OCI-LY3 (cell line): ENCODE data around the gene C1orf52.

Experiments used
- H2AFZ ChIP-seq: fragments of 200-600, 300-600 bp; shearing (Covaris generic); 2 replicates; pipeline ENCODE4 v1.6.0; 2014; ENCODE audit warnings: antibody characterized with exemption, low read depth, low read length
- H3K27ac ChIP-seq: fragments of 200-600, 300-600 bp; sonication (generic); 2 replicates; pipeline ENCODE4 v1.5.1; 2014; ENCODE audit warnings: mild to moderate bottlenecking, low read length, moderate library complexity, mixed read lengths
- H3K27me3 ChIP-seq: fragments of 200-600, 300-600 bp; sonication (generic); 2 replicates; pipeline ENCODE4 v1.6.1; 2014; ENCODE audit warnings: low read depth, low read length, mixed read lengths
- H3K36me3 ChIP-seq: fragments of 200-600, 300-600 bp; sonication (generic); replicated peaks from 2 replicates; pipeline ENCODE3; 2014; ENCODE audit warnings: low read depth, low read length, mixed read lengths
- H3K4me1 ChIP-seq: fragments of 300-600, 200-600 bp; sonication (generic); 2 replicates; pipeline ENCODE4 v1.6.1; 2014; ENCODE audit warnings: low read length, mixed read lengths
- H3K4me2 ChIP-seq: fragments of 200-600, 300-600 bp; sonication (generic); 2 replicates; pipeline ENCODE4 v1.6.1; 2014; ENCODE audit warnings: low read length, mixed read lengths
- H3K4me3 ChIP-seq: fragments of 300-600, 200-600 bp; sonication (generic); 2 replicates; pipeline ENCODE4 v1.5.1; 2014; ENCODE audit warnings: antibody characterized with exemption, mild to moderate bottlenecking, low read length, moderate library complexity
- H3K79me2 ChIP-seq: fragments of 300-600, 200-600 bp; shearing (Covaris generic); 2 replicates; pipeline ENCODE4 v1.6.1; 2014; ENCODE audit warnings: mild to moderate bottlenecking, low read length, mixed read lengths
- H3K9ac ChIP-seq: fragments of 300-600, 200-600 bp; shearing (Covaris generic); 2 replicates; pipeline ENCODE4 v1.6.0; 2014; ENCODE audit warnings: mild to moderate bottlenecking, low read length, moderate library complexity
- H3K9me3 ChIP-seq: fragments of 200-600, 300-600 bp; shearing (Covaris generic); 2 replicates; pipeline ENCODE4 v1.6.1; 2014; ENCODE audit warnings: low read length, mixed read lengths; ENCODE audit not compliant: insufficient read depth
- H4K20me1 ChIP-seq: fragments of 200-600, 300-600 bp; sonication (generic); 2 replicates; pipeline ENCODE4 v1.6.1; 2016; ENCODE audit warnings: low read length, mixed read lengths; ENCODE audit not compliant: insufficient read depth
- CTCF ChIP-seq: fragments of 200-600, 300-600 bp; sonication (generic); IDR thresholded peaks from 2 replicates; pipeline ENCODE4 v1.5.1; 2014; ENCODE audit warnings: antibody characterized with exemption, low read length, low read depth
- EZH2phosphoT487 ChIP-seq: fragments of 200-600 bp; shearing (Covaris generic); IDR thresholded peaks from 2 replicates; pipeline ENCODE4 v1.6.1; 2018; ENCODE audit warnings: antibody characterized with exemption, mixed run types, low read depth

C1orf52 gene

GRCh38 chr1:85274969-85275453 is 15.5 kb upstream of the C1orf52 start:
- Histone ChIP-seq H3K9me3 (no peaks in the 10 kb centered on the region), H3K9ac (peak overlapping the region; percentile 95), H3K27ac (peak overlapping the region; percentile 90), H3K36me3 (peaks cover 38% of the 10 kb centered on the region), H3K4me3 (peak overlapping the region; percentile 86), H4K20me1 (peaks cover 34% of the 10 kb centered on the region), H3K79me2 (peaks cover 54% of the 10 kb centered on the region), H3K4me2 (peak overlapping the region; percentile 95), H3K27me3 (no peaks in the 10 kb centered on the region), H3K4me1 (peaks cover 31% of the 10 kb centered on the region), H2AFZ (no peak overlapping the region)
- no peak for TF ChIP-seq EZH2phosphoT487
- TF ChIP-seq CTCF: no peak

GRCh38 chr1:85273397-85273796 is 13.9 kb upstream of the C1orf52 start:
- no peak overlapping the region for H3K27ac ChIP-seq
- peaks cover 20% of the 10 kb centered on the region for H3K4me1 ChIP-seq
- peaks cover 34% of the 10 kb centered on the region for H4K20me1 ChIP-seq
- no peak overlapping the region for H3K4me3 ChIP-seq
- H3K27me3 ChIP-seq: no peaks in the 10 kb centered on the region
- no peak overlapping the region for H3K4me2 ChIP-seq
- no peak overlapping the region for H3K9ac ChIP-seq
- H3K9me3 ChIP-seq: no peaks in the 10 kb centered on the region
- H3K36me3 ChIP-seq: peaks cover 52% of the 10 kb centered on the region
- peaks cover 54% of the 10 kb centered on the region for H3K79me2 ChIP-seq
- H2AFZ ChIP-seq: no peak overlapping the region
- no peak for TF ChIP-seq CTCF
- TF ChIP-seq EZH2phosphoT487: no peak

- no peak overlapping the region for H3K4me3 ChIP-seq
- H3K4me2 ChIP-seq: no peak overlapping the region
- H3K9ac ChIP-seq: no peak overlapping the region
- no peak for TF ChIP-seq CTCF
- TF ChIP-seq EZH2phosphoT487: no peak
- H3K9me3 ChIP-seq: no peaks in the 10 kb centered on the region
- no peak overlapping the region for H2AFZ ChIP-seq
- no peaks in the 10 kb centered on the region; the same call in 1 of the 2 replicates for H3K4me1 ChIP-seq
- H3K79me2 ChIP-seq: peaks cover 32% of the 10 kb centered on the region
- H4K20me1 ChIP-seq: peaks cover 19% of the 10 kb centered on the region; the same call in 1 of the 2 replicates
- H3K36me3 ChIP-seq: peaks cover 50% of the 10 kb centered on the region
- no peaks in the 10 kb centered on the region for H3K27me3 ChIP-seq
- no peak overlapping the region for H3K27ac ChIP-seq
These were observed 9.5 kb upstream of the C1orf52 start for GRCh38 chr1:85268801-85269585.

- Histone ChIP-seq H3K9ac (no peak overlapping the region), H4K20me1 (0 out of 2 replicates have a peak, but pooled peaks cover 3% of the 10 kb centered on the region), H3K4me3 (no peak overlapping the region), H3K4me2 (no peak overlapping the region), H3K27ac (no peak overlapping the region), H3K9me3 (no peaks in the 10 kb centered on the region), H3K4me1 (no peaks in the 10 kb centered on the region), H3K79me2 (peaks cover 15% of the 10 kb centered on the region; the same call in 1 of the 2 replicates), H2AFZ (no peak overlapping the region), H3K36me3 (peaks cover 49% of the 10 kb centered on the region), H3K27me3 (no peaks in the 10 kb centered on the region)
- TF ChIP-seq EZH2phosphoT487 (no peak), CTCF (no peak)
These were observed 7.9 kb upstream of the C1orf52 start for GRCh38 chr1:85267313-85267712.
